ENCODE data around the gene CBLB.

CBLB gene

GRCh38 chr3:105880681-105881290 is 12.0 kb upstream of the CBLB start:
- no peak for TF ChIP-seq FOXP2 (optimal IDR thresholded peaks at IDR 0.05; ENCODE audit: borderline replicate concordance, extremely low read depth, extremely low read length, insufficient read depth)
- no peak for TF ChIP-seq REST (IDR thresholded peaks at IDR 0.05; ENCODE audit: insufficient read depth in 1 of 2, low read depth in 2 of 2, low read length in 2 of 2)
- no peak for TF ChIP-seq TAF1 (IDR thresholded peaks at IDR 0.05; ENCODE audit: borderline replicate concordance, insufficient read depth, low read length)
- no peak for TF ChIP-seq POLR2AphosphoS5 (IDR thresholded peaks at IDR 0.05; ENCODE audit: low read depth, low read length)
- no peak for TF ChIP-seq SIN3A (IDR thresholded peaks at IDR 0.05; ENCODE audit: borderline replicate concordance, insufficient read depth, low read length)

- TF ChIP-seq SIN3A (IDR thresholded peaks at IDR 0.05; ENCODE audit: borderline replicate concordance, insufficient read depth, low read length) = no peak
- TF ChIP-seq TAF1 (IDR thresholded peaks at IDR 0.05; ENCODE audit: borderline replicate concordance, insufficient read depth, low read length) = no peak
- no peak for TF ChIP-seq FOXP2 (optimal IDR thresholded peaks at IDR 0.05; ENCODE audit: borderline replicate concordance, extremely low read depth, extremely low read length, insufficient read depth)
These were observed 9.2 kb upstream of the CBLB start for GRCh38 chr3:105878061-105878460.

GRCh38 chr3:105877336-105877910 is 8.6 kb upstream of the CBLB start:
- TF ChIP-seq FOXP2 (optimal IDR thresholded peaks at IDR 0.05; ENCODE audit: borderline replicate concordance, extremely low read depth, extremely low read length, insufficient read depth) = no peak
- no peak for TF ChIP-seq TAF1 (IDR thresholded peaks at IDR 0.05; ENCODE audit: borderline replicate concordance, insufficient read depth, low read length)
- no peak for TF ChIP-seq SIN3A (IDR thresholded peaks at IDR 0.05; ENCODE audit: borderline replicate concordance, insufficient read depth, low read length)
- no peak for TF ChIP-seq POLR2AphosphoS5 (IDR thresholded peaks at IDR 0.05; ENCODE audit: low read depth, low read length)
- TF ChIP-seq REST (IDR thresholded peaks at IDR 0.05; ENCODE audit: insufficient read depth in 1 of 2, low read depth in 2 of 2, low read length in 2 of 2) = no peak

GRCh38 chr3:105876780-105877327 is 8.0 kb upstream of the CBLB start:
- TF ChIP-seq FOXP2 (optimal IDR thresholded peaks at IDR 0.05; ENCODE audit: borderline replicate concordance, extremely low read depth, extremely low read length, insufficient read depth) (no peak), TAF1 (IDR thresholded peaks at IDR 0.05; ENCODE audit: borderline replicate concordance, insufficient read depth, low read length) (no peak), POLR2AphosphoS5 (IDR thresholded peaks at IDR 0.05; ENCODE audit: low read depth, low read length) (no peak), SIN3A (IDR thresholded peaks at IDR 0.05; ENCODE audit: borderline replicate concordance, insufficient read depth, low read length) (no peak), REST (IDR thresholded peaks at IDR 0.05; ENCODE audit: insufficient read depth in 1 of 2, low read depth in 2 of 2, low read length in 2 of 2) (no peak)

- TF ChIP-seq SIN3A (IDR thresholded peaks at IDR 0.05; ENCODE audit: borderline replicate concordance, insufficient read depth, low read length) (no peak), FOXP2 (optimal IDR thresholded peaks at IDR 0.05; ENCODE audit: borderline replicate concordance, extremely low read depth, extremely low read length, insufficient read depth) (no peak), POLR2AphosphoS5 (IDR thresholded peaks at IDR 0.05; ENCODE audit: low read depth, low read length) (no peak), TAF1 (IDR thresholded peaks at IDR 0.05; ENCODE audit: borderline replicate concordance, insufficient read depth, low read length) (no peak), REST (IDR thresholded peaks at IDR 0.05; ENCODE audit: insufficient read depth in 1 of 2, low read depth in 2 of 2, low read length in 2 of 2) (no peak)
These were observed 1.3 kb upstream of the CBLB start for GRCh38 chr3:105869861-105870755.
